Measurements from ENCODE around the gene GTPBP6. TPM values are rescaled to one million over a fixed set of nuclear protein-coding genes. Genes with fewer than 3 reads are reported as not detected.

The GTPBP6 gene
- total and polyA plus RNA-seq, 7 donors: 48.1 to 63.4 (median 50.0) TPM

DNA sequence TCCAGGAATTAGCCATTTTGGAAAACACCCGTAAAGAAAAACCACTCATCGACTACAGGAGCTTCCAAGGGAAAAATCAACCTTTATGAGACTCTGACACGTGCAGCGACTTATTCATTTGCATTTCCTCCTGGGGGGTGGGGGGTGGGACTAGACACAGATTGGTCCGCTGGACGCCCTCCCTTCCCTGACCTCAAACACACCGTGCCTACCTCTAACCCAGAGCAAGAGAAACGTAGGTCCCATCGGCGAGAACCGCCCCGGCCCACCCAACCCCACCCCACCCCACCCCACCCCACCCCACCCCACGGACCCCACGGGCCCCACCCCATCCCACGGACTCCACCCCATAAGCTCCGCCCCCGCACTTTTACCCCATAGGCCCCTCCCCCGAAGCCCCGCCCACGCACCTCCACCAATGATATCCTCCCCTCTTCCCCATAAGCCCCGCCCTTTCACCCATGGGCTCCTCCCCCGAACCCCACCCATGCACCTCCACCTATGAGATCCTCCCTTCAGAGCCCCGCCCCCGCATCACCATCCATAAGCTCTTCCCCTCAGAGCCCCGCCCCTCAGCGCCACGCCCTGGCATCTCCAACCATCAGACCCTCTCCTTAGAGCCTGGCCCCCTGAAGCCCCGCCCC is 1.1 kb downstream of the GTPBP6 start:
- Histone ChIP-seq H3K27me3 (ENCODE audit: insufficient read depth in 3 of 3, low read length in 2 of 3) (no peaks in the 10 kb centered on the region), H3K36me3 (ENCODE audit: insufficient read depth in 1 of 2, low read depth in 1 of 2) (peaks cover 3 to 33% of the 10 kb centered on the region in 2 donors), H3K9me3 (no peaks in the 10 kb centered on the region), H3K4me1 (no peaks in the 10 kb centered on the region), H3K4me3 (peak overlapping the region; percentile 94), H3K27ac (peak overlapping the region; percentile 95)
- ATAC-seq (peak; percentile 7 to 55 (median 21)), DNase-seq (no peak)
- WGBS, 3 donors: 48 to 55% (median 49%) methylated on average over 17 to 28 of the region's 28 CpGs
- TF ChIP-seq, protein P1, sequence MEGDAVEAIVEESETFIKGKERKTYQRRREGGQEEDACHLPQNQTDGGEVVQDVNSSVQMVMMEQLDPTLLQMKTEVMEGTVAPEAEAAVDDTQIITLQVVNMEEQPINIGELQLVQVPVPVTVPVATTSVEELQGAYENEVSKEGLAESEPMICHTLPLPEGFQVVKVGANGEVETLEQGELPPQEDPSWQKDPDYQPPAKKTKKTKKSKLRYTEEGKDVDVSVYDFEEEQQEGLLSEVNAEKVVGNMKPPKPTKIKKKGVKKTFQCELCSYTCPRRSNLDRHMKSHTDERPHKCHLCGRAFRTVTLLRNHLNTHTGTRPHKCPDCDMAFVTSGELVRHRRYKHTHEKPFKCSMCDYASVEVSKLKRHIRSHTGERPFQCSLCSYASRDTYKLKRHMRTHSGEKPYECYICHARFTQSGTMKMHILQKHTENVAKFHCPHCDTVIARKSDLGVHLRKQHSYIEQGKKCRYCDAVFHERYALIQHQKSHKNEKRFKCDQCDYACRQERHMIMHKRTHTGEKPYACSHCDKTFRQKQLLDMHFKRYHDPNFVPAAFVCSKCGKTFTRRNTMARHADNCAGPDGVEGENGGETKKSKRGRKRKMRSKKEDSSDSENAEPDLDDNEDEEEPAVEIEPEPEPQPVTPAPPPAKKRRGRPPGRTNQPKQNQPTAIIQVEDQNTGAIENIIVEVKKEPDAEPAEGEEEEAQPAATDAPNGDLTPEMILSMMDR (IDR thresholded peaks at IDR 0.05): no peak
- intact Hi-C loops (cut with DNase I): loop anchor here in 1 of 2 donors (5.0 kb wide), 1 partner anchor 35 kb away; the partner anchor contains the start of gene PLCXD1

- no peak overlapping the region for H3K27ac ChIP-seq
- no peaks in the 10 kb centered on the region for H3K27me3 ChIP-seq (ENCODE audit: insufficient read depth in 3 of 3, low read length in 2 of 3)
- H3K9me3 ChIP-seq: no peaks in the 10 kb centered on the region
- peak in 1 of 2 donors; percentile 65 for DNase-seq
- no peak for ATAC-seq
- intact Hi-C loops (cut with DNase I): loop anchor here in 1 of 2 donors (5.0 kb wide), 1 partner anchor 34 kb away; the partner anchor contains the start of gene PLCXD1
- H3K4me3 ChIP-seq: no peak overlapping the region
- TF ChIP-seq, protein P1 (IDR thresholded peaks at IDR 0.05): no peak
- peaks cover 7 to 42% of the 10 kb centered on the region in 2 donors for H3K36me3 ChIP-seq (ENCODE audit: insufficient read depth in 1 of 2, low read depth in 1 of 2)
- H3K4me1 ChIP-seq: no peaks in the 10 kb centered on the region
- 90 to 91% (median 91%) methylated on average over 50 of the region's 50 CpGs for WGBS, 3 donors
Measured at GRCh38 chrX:316351-317325, 2.0 kb downstream of the GTPBP6 start.

GRCh38 chrX:314781-315595 is 3.6 kb downstream of the GTPBP6 start:
- H3K27me3 ChIP-seq (ENCODE audit: insufficient read depth in 3 of 3, low read length in 2 of 3): no peaks in the 10 kb centered on the region
- ATAC-seq (no peak), DNase-seq (peak; percentile 1 to 51)
- intact Hi-C loops (cut with DNase I): loop anchor here in 1 of 2 donors (5.0 kb wide), 1 partner anchor 33 kb away; the partner anchor contains the start of gene PLCXD1
- 90 to 91% (median 90%) methylated on average over 51 of the region's 51 CpGs for whole genome bisulfite sequencing, 3 donors
- H3K4me1 ChIP-seq: no peaks in the 10 kb centered on the region
- H3K36me3 ChIP-seq (ENCODE audit: insufficient read depth in 1 of 2, low read depth in 1 of 2): peaks cover 7 to 56% of the 10 kb centered on the region in 2 donors
- TF ChIP-seq, protein P1 (IDR thresholded peaks at IDR 0.05): no peak
- no peak overlapping the region for H3K4me3 ChIP-seq
- no peak overlapping the region for H3K27ac ChIP-seq
- H3K9me3 ChIP-seq: no peaks in the 10 kb centered on the region

DNA sequence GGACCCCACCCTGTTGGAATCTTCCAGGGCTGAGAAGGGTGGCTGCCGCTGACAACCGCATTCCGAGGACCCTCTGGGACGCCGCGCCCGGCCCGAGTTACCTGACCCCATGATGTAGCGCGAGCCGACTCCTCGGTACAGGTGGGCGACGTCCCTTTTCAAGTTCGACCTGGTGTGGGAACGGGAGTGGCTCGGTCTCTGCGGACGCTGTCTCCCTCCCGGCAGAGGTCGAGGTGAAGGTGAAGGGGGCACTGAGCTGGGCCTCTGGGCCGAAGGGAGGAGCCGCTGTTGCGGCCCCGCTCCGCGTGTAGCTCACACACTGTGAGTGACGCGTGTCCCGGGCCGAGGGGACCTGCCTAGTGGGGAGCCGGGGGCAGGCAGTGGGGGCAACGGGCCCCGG is 4.5 kb downstream of the GTPBP6 start:
- Histone ChIP-seq H3K36me3 (ENCODE audit: insufficient read depth in 1 of 2, low read depth in 1 of 2) (peaks cover 7 to 60% of the 10 kb centered on the region in 2 donors), H3K9me3 (no peaks in the 10 kb centered on the region), H3K27ac (no peak overlapping the region), H3K4me3 (no peak overlapping the region), H3K4me1 (no peaks in the 10 kb centered on the region), H3K27me3 (ENCODE audit: insufficient read depth in 3 of 3, low read length in 2 of 3) (no peaks in the 10 kb centered on the region)
- TF ChIP-seq, protein P1 (IDR thresholded peaks at IDR 0.05): no peak
- ATAC-seq (no peak), DNase-seq (peak; percentile 11 to 41)
- intact Hi-C loops (cut with DNase I): no loop called here
- WGBS, 3 donors: 96 to 97% (median 97%) methylated on average over 34 of the region's 34 CpGs

All from psoas muscle (tissue), 8 donors.